Mucosa of stomach (tissue), 1 donor: ENCODE results near the gene MEIS1.

Source experiments
- H3K27me3 ChIP-seq: one replicate; pipeline ENCODE4 v1.7.0; 2013; ENCODE audit warnings: mild to moderate bottlenecking, low read length; ENCODE audit not compliant: control insufficient read depth, insufficient read depth
- H3K36me3 ChIP-seq: one replicate; pipeline ENCODE4 v1.7.0; 2013; ENCODE audit warnings: low read length; ENCODE audit not compliant: control insufficient read depth, insufficient read depth
- H3K4me1 ChIP-seq: one replicate; pipeline ENCODE4 v1.7.0; 2013; ENCODE audit warnings: mild to moderate bottlenecking, low read length; ENCODE audit not compliant: control insufficient read depth, insufficient read depth
- H3K4me3 ChIP-seq: one replicate; pipeline ENCODE4 v1.7.0; 2013; ENCODE audit warnings: low read length
- H3K9ac ChIP-seq: one replicate; pipeline ENCODE4 v1.7.0; 2013; ENCODE audit warnings: mild to moderate bottlenecking, low read length, moderate library complexity
- H3K9me3 ChIP-seq: one replicate; pipeline ENCODE4 v1.7.0; 2013; ENCODE audit warnings: mild to moderate bottlenecking, low read length, moderate library complexity; ENCODE audit not compliant: control insufficient read depth
- donor health status: Pancreatic carcinoma.

The MEIS1 gene

GRCh38 chr2:66490588-66491001, 55.7 kb downstream of the MEIS1 start:
- Histone ChIP-seq H3K27me3 (no peaks in the 10 kb centered on the region), H3K9me3 (no peaks in the 10 kb centered on the region), H3K9ac (no peak overlapping the region), H3K4me3 (no peak overlapping the region), H3K4me1 (peaks cover 60% of the 10 kb centered on the region), H3K36me3 (no peaks in the 10 kb centered on the region)

- Histone ChIP-seq H3K27me3 (no peaks in the 10 kb centered on the region), H3K36me3 (no peaks in the 10 kb centered on the region), H3K9me3 (no peaks in the 10 kb centered on the region), H3K4me3 (no peak overlapping the region), H3K9ac (peak overlapping the region; percentile 8), H3K4me1 (peaks cover 77% of the 10 kb centered on the region)
Observed at GRCh38 chr2:66494708-66495107, 59.8 kb downstream of the MEIS1 start.

GRCh38 chr2:66495788-66496640, 61.1 kb downstream of the MEIS1 start:
- Histone ChIP-seq H3K27me3 (no peaks in the 10 kb centered on the region), H3K36me3 (no peaks in the 10 kb centered on the region), H3K4me1 (peaks cover 64% of the 10 kb centered on the region), H3K9ac (peak overlapping the region; percentile 30), H3K4me3 (no peak overlapping the region), H3K9me3 (no peaks in the 10 kb centered on the region)

- no peaks in the 10 kb centered on the region for H3K36me3 ChIP-seq
- peaks cover 57% of the 10 kb centered on the region for H3K4me1 ChIP-seq
- no peaks in the 10 kb centered on the region for H3K27me3 ChIP-seq
- H3K9me3 ChIP-seq: no peaks in the 10 kb centered on the region
- H3K4me3 ChIP-seq: no peak overlapping the region
- H3K9ac ChIP-seq: no peak overlapping the region
Observed at GRCh38 chr2:66496670-66497420, 61.9 kb downstream of the MEIS1 start.

GRCh38 chr2:66497431-66498288, 62.7 kb downstream of the MEIS1 start:
- Histone ChIP-seq H3K4me1 (peaks cover 49% of the 10 kb centered on the region), H3K36me3 (no peaks in the 10 kb centered on the region)

GRCh38 chr2:66498289-66498975, 63.5 kb downstream of the MEIS1 start:
- no peaks in the 10 kb centered on the region for H3K27me3 ChIP-seq
- H3K9me3 ChIP-seq: no peaks in the 10 kb centered on the region
- no peak overlapping the region for H3K4me3 ChIP-seq
- peaks cover 45% of the 10 kb centered on the region for H3K4me1 ChIP-seq
- no peak overlapping the region for H3K9ac ChIP-seq
- no peaks in the 10 kb centered on the region for H3K36me3 ChIP-seq

More at GRCh38 chr2:66497431-66498288, 62.7 kb downstream of the MEIS1 start:
- Histone ChIP-seq H3K4me3 (no peak overlapping the region), H3K9ac (no peak overlapping the region), H3K27me3 (no peaks in the 10 kb centered on the region), H3K9me3 (no peaks in the 10 kb centered on the region)

GRCh38 chr2:66501267-66501666, 66.3 kb downstream of the MEIS1 start:
- no peaks in the 10 kb centered on the region for H3K36me3 ChIP-seq
- no peak overlapping the region for H3K4me3 ChIP-seq
- H3K9ac ChIP-seq: no peak overlapping the region
- H3K4me1 ChIP-seq: peaks cover 24% of the 10 kb centered on the region
- H3K9me3 ChIP-seq: no peaks in the 10 kb centered on the region
- no peaks in the 10 kb centered on the region for H3K27me3 ChIP-seq

GRCh38 chr2:66506265-66506664, 71.3 kb downstream of the MEIS1 start:
- Histone ChIP-seq H3K4me1 (peaks cover 30% of the 10 kb centered on the region), H3K4me3 (no peak overlapping the region), H3K27me3 (no peaks in the 10 kb centered on the region), H3K9me3 (no peaks in the 10 kb centered on the region), H3K36me3 (no peaks in the 10 kb centered on the region), H3K9ac (no peak overlapping the region)

GRCh38 chr2:66507673-66508201, 72.8 kb downstream of the MEIS1 start:
- Histone ChIP-seq H3K4me1 (peaks cover 30% of the 10 kb centered on the region), H3K4me3 (no peak overlapping the region), H3K27me3 (no peaks in the 10 kb centered on the region), H3K9me3 (no peaks in the 10 kb centered on the region), H3K36me3 (no peaks in the 10 kb centered on the region), H3K9ac (no peak overlapping the region)

GRCh38 chr2:66508484-66509071, 73.7 kb downstream of the MEIS1 start:
- H3K27me3 ChIP-seq: no peaks in the 10 kb centered on the region
- H3K4me3 ChIP-seq: no peak overlapping the region
- peaks cover 30% of the 10 kb centered on the region for H3K4me1 ChIP-seq
- H3K9ac ChIP-seq: no peak overlapping the region
- no peaks in the 10 kb centered on the region for H3K9me3 ChIP-seq
- no peaks in the 10 kb centered on the region for H3K36me3 ChIP-seq

GRCh38 chr2:66509326-66509811, 74.4 kb downstream of the MEIS1 start:
- H3K9ac ChIP-seq: no peak overlapping the region
- H3K4me1 ChIP-seq: peaks cover 30% of the 10 kb centered on the region
- H3K4me3 ChIP-seq: no peak overlapping the region
- H3K27me3 ChIP-seq: no peaks in the 10 kb centered on the region
- no peaks in the 10 kb centered on the region for H3K36me3 ChIP-seq
- H3K9me3 ChIP-seq: no peaks in the 10 kb centered on the region
